Stimulated activated CD8-positive, alpha-beta memory T cell treated with anti-CD3 and anti-CD28 coated beads, Interleukin-15, amount 100 ng/mL, for 24 hours (primary cell): Measurements from ENCODE around the gene FBXO42.

Experiments
- DNase-seq: peaks from one replicate; pipeline ENCODE4 v3.0.0-alpha.2; 2020; ENCODE audit warnings: low read depth

Gene FBXO42

GRCh38 chr1:16204216-16204615, 148.1 kb downstream of the FBXO42 start:
- no peak for DNase-seq

GRCh38 chr1:16203550-16203949, 148.7 kb downstream of the FBXO42 start:
- no peak for DNase-seq

GRCh38 chr1:16202281-16203210, 149.7 kb downstream of the FBXO42 start:
- DNase-seq: no peak

GRCh38 chr1:16199700-16200099, 152.6 kb downstream of the FBXO42 start:
- no peak for DNase-seq

- DNase-seq: no peak
These were observed 153.2 kb downstream of the FBXO42 start for GRCh38 chr1:16199157-16199501.

DNA sequence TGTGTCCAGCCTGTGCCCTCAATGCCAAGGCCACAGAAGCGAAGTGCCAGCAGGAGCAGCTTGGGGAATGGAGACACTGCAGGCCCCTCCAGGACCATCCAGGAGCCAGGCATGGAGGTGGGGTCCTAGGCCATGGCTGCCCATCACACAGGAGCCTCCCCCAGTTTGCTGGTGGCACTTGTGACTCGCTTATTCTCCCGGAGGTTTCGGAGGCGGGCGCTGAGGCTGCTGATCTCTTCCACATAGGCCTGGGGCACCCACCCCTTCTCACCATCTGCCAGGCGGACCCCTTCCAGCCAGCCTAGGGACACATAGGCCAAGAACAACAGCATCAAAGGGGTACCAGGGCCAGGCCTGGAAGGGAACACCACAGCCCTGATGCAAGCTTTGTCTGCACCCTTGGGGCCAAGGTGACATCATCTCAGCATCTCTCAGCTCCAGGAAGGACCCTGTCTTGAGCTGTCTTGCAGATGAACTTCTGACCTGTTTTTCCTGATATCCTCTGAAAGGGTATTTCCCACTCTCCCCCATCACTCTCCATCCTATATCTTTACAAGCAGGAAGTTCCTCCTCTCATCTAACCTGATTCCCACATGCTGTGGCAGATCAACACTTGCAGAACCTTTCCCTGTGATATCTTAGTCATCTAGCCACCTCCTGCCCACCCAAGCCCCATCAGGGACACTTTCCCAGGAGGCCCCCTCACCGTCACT, 153.7 kb downstream of the FBXO42 start:
- no peak for DNase-seq

GRCh38 chr1:16196874-16197273, 155.4 kb downstream of the FBXO42 start:
- no peak for DNase-seq
